HG03175 (cell line): ENCODE measurements around the gene TRAF6.

Source experiments
- ATAC-seq: cut with Tn5 transposase; IDR thresholded peaks from one replicate; pipeline ENCODE4 v1.9.1; 2021; ENCODE audit warnings: mild to moderate bottlenecking, moderate library complexity; ENCODE audit not compliant: unreplicated experiment

TRAF6 gene

DNA sequence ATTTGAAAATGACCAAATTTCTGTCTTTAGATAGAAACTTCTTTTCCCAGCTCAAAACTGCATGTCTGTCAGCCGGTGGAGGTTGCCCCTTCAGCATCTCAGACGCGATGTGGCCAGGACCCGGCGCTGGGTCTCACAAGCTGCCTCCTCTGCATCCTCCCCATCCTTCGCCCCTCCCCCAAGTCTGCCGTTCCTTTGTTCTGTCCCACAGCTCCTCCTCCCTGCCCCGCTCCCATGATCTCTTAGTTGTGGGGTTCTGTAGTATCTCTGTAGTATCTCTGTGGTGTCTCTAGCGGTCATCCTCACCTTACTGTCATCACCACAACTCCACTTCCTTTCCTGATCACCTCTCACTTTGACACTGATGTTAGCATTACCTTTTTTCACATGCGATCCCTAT is 49.9 kb downstream of the TRAF6 start:
- no peak for ATAC-seq

GRCh38 chr11:36459046-36459445 is 51.0 kb downstream of the TRAF6 start:
- ATAC-seq, result no peak

DNA sequence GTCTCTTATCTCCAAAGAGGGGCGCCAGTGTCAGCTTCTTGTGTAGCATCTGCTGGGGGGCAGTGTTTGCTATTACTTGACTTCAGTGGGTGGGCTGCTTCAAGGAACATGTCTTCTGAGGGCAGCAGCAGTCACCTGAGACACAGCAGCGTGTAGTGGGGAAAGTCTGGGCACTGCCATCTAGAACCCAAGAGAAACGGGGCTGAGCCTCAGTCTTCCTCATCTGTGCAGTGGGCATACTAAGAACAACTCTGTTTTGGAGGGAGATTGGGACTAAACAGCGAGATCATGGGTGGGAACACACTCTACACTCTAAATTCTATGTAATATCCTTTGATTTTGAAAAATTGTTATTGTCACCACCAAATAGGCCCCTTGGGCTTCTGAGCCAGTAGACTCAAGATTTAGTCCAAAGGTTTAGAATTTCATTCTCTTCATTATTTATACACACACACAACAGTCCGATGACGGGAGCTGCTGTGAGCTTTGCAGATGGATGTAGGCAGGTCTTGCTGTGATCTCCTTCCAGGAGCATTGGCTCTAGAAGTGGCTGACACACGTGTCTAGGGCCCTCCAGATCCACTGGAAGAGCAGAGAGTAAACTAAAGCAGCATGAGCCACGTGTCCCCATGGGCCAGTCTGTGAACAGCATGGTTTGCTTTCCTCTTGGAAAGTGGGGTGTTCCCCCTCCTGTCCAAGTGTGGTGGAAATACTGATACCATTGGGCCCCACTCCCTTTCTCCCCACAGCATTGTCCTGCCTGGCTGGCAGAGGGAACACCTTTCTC is 51.8 kb downstream of the TRAF6 start:
- ATAC-seq, result no peak

DNA sequence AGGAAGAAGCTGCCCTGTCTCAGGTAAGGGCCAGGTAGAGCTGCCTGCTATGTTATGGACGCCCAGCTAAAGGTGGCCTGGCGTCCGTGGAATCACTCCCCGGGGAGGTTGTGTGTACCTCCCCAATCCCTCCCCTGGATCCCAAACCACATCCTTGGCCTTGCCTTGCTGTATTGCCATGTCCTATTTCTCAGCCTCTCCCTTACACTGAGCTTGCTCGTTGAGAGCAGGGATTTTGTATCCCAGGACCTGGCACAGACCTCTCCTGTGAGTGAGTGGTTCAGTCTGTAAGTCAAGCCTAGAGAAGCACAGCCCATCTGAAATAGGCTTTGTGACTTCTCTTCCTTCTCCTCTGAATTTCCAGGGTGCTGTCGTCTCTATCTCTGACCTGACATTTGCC is 53.9 kb downstream of the TRAF6 start:
- no peak for ATAC-seq

DNA sequence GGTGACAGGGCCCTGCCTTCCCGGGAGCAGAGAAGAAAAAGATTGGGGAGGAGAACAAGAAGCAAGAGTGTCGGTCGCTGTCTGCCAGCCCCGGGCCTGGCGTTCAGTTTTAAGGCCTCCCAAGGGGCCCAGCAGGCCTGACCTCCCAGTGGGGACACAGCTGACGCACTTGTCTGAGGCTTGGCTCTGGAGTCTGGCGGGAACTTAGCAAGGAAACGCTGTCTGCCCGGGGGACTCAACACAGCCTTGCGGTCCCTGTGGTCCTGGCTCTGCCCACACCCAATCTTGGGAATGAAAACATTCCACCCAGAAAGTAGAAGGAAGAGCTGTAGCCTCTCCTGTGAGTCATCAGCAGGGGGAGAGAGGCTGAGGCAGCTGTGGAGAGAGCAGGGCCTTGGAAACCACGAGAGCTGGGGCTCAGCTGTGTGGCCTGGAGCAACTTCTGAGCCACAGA is 54.4 kb downstream of the TRAF6 start:
- no peak for ATAC-seq

DNA sequence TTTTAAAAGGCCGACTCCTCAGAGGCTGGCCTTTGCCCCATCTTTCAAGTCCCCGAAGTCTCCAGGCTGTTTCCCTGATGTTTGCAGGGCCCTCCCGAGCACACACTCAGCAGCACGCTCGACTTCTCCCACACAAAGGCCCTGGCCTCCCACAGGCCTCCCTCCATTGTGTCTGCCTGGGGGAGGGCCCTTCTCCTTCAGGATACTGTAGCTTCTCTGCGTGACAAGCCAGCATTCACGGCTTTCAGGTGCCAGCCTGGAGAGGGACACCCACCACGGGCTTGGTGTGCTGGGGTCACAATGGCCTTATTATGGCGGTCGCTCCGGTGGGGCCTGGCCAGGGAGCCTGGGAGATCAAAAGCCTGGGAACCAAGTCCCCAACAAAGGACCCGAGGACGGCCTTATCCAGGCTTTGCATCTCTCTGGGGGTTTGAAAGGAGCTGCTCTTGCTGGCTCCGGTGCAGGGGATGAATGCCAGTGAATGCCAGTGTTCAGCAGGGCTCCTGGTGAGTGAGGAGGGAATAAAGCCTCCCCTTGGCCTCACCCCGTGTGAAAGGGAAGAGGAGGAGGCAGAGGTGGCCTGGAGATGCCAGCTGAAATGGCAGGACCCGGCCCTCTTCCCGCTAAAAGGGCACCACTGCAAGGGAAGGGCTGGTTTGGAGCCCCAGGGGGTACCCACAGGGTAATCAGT is 55.0 kb downstream of the TRAF6 start:
- ATAC-seq, result no peak

DNA sequence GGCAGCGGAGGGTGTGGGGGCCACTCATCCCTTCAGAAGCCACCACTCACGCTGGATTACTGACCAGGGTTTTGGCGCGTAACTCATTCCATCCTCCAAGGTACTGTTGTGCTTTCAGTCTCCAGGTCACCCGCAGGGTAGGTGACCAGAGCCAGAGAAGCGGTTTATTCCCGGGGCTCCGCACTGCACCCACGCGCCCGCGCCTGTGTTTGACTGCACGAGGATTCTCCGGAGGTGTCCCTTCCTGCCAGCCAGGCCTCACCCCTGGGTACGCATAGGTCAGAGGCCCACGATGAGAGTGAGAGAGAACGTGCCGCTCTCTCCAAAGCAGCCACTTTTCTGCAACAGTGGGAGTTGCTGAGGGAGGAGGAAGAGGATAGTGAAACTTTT is 55.5 kb downstream of the TRAF6 start:
- ATAC-seq, result no peak

- ATAC-seq, result no peak
Measured at GRCh38 chr11:36453678-36454077, 56.4 kb downstream of the TRAF6 start.

DNA sequence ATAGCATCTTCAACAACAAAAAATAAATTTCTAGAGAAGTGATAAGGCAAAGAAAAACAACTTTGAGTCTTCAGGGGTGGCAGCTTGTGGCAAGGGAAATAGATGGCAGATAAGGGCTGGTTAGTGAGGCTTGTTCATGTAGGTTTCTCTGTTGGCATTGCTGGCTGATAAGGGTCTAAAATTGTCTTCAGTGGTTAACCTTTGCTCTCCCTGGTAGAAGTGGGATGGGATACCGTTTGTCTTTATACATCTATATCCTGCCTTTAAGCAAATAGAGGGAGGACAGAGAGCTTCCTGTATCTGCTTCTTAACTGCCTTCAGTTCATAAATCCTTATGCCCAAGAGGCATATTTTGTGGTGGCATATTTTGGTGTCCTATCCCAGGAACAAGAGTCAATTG is 57.1 kb downstream of the TRAF6 start:
- ATAC-seq, result no peak

DNA sequence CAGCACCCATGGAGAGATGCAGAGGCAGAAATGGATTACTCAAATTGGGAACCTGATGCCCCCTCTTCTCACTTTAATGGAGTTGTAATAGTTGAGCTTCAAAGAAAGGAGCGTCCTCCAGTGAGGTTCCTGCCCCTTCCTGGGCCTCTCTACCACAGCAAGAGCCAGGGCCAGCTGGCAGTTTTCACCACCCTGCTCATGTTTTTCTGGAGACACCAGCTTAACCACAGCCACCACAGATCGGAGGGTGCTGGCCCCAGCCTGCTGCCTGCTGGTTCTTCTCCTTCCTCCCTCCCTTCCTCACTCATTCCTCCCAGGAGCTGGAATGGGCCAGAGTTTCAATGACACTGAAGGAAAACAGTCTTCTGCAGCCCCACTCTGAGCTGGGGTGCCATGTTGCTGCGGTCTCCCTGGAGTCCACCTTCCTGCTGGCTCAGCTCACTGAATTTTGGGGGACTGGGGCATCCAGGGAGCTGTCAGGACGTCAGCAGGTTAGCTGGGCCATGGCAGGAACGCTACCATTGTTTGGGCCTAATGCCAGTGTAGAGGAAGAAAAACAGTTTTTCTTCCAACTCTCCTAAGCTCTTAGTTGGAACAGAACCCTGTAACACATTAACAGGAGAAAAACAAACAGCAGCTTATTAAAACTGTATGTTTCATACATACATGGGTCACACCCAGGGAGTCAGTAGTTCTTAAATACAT is 57.7 kb downstream of the TRAF6 start:
- ATAC-seq, result no peak

DNA sequence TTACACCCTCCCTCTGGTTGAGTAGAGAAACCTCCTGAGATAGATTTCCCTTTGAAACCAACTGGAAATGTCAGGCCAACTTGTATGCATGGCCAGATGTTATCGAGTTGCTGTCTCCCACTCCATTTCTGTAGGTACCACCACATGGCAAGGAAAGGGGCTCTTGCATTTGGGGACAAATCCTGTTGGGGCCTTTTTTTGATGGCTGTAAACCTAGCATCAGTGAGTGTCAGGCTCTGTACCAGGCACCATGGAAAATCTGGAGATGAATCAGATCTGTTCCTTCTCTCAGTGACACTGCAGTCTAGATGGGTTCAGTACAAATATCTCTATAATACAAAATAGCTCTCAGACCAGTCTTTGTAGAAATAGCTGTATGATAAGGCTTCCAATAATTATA is 58.4 kb downstream of the TRAF6 start:
- ATAC-seq, result no peak

GRCh38 chr11:36451045-36451444 is 59.0 kb downstream of the TRAF6 start:
- ATAC-seq, result no peak

GRCh38 chr11:36450110-36450572 is 59.9 kb downstream of the TRAF6 start:
- peak; percentile 69 for ATAC-seq

DNA sequence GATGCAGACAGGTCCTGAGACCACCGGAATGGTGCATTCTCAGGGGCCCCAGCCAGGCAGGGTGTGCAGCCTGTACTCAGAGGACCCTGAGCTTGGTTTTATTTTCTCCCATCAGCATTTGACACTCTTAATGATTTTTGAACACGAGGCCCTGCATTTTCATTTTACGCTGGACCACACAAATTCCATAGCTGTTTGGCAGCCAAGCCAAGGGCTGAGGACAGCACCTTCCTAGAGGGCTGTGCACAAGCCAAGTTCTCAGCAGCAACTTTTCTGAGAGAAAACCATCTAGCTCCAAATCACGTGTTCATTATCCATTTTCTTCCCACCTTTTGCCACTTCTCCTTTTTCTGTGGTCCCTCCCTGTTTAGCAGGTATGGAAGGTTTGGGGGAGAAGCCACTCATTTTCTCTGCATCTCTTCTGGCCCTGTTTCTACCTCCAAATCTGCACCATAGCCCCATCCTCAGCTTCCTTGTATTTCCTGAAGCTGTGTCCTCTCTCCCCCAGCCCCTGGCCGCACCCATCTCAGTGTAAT is 60.4 kb downstream of the TRAF6 start:
- peak; percentile 9 for ATAC-seq

- no peak for ATAC-seq
Measured at GRCh38 chr11:36447947-36448346, 62.1 kb downstream of the TRAF6 start.

- no peak for ATAC-seq
Measured at GRCh38 chr11:36447514-36447913, 62.6 kb downstream of the TRAF6 start.

- ATAC-seq, result no peak
Measured at GRCh38 chr11:36446135-36446534, 63.9 kb downstream of the TRAF6 start.

DNA sequence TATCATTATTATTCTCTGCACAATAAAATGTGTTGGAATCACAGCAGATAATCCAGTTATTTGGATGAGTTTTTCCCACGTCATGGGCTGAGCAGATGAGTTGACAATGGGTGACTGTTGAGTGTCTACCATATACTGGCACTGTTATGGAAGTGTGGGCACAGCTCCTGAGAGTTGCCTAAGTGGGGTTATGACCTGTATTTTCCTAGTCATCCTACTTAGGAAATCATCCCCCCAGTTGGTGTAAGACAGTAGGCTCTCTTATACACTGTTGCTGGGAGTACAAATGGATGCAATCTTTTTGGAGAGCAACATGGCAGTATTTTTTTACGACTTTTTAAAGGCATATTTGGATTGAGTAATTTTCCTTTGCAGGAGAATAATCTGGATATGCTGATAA is 66.4 kb downstream of the TRAF6 start:
- ATAC-seq, result no peak

GRCh38 chr11:36441610-36442208 is 68.4 kb downstream of the TRAF6 start:
- peak; percentile 58 for ATAC-seq

- no peak for ATAC-seq
Measured at GRCh38 chr11:36438126-36438525, 71.9 kb downstream of the TRAF6 start.

GRCh38 chr11:36437413-36437812 is 72.7 kb downstream of the TRAF6 start:
- ATAC-seq, result no peak
